ENCODE measurements around the gene SLC6A7.

DNA sequence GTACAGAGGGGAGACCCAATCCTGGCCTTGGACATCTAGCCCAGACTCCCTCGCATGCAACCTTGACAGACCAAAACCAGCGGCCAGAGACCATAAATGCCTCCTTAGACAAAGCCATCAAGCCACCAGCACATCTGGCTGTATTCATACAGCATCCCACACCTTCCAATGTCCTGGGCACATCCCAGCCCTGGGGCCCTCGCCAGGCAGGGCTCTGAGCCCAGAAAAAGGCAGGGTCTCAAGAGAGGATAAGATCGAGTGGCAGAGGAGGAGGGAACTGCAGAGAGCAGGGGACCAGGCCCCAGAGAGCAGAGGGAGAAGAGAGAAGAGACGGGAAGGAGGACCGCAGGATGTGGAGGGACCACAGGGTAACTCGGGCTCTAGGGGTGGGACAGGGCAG, 54.3 kb downstream of the SLC6A7 start:
- no peak for TF ChIP-seq CTCF (conservative IDR thresholded peaks at IDR 0.05)
- no peak for TF ChIP-seq EZH2 (IDR thresholded peaks at IDR 0.05; ENCODE audit: low read depth)

Measured in PC-9 (cell line).